H9 (cell line): ENCODE results near the gene FLVCR2. TPM values are rescaled to one million over a fixed set of nuclear protein-coding genes. Genes with fewer than 3 reads are reported as not detected.

Source experiments
- DNase-seq: peaks from one replicate; pipeline ENCODE4 v3.0.0-alpha.2; 2017
- H2AFZ ChIP-seq: one replicate; pipeline ENCODE4 v1.6.1; 2013; ENCODE audit warnings: mild to moderate bottlenecking, low read length, control low read depth, moderate library complexity
- H2AK5ac ChIP-seq: 2 replicates; pipeline ENCODE4 v1.6.1; 2013; ENCODE audit warnings: low read length, control low read depth, mixed read lengths; ENCODE audit not compliant: insufficient read length
- H2BK120ac ChIP-seq: one replicate; pipeline ENCODE4 v1.6.1; 2013; ENCODE audit warnings: low read depth, mild to moderate bottlenecking, low read length, control low read depth, inconsistent platforms; ENCODE audit not compliant: poor library complexity, severe bottlenecking
- H2BK12ac ChIP-seq: 2 replicates; pipeline ENCODE4 v1.6.1; 2013; ENCODE audit warnings: low read length, control low read depth, mixed read lengths, low read depth; ENCODE audit not compliant: insufficient read length
- H2BK15ac ChIP-seq: 2 replicates; pipeline ENCODE4 v1.6.1; 2013; ENCODE audit warnings: low read depth, low read length, control low read depth
- H2BK20ac ChIP-seq: one replicate; pipeline ENCODE4 v1.6.1; 2013; ENCODE audit warnings: low read depth, mild to moderate bottlenecking, low read length, control low read depth, inconsistent platforms; ENCODE audit not compliant: poor library complexity, severe bottlenecking
- H2BK5ac ChIP-seq: 2 replicates; pipeline ENCODE4 v1.6.1; 2013; ENCODE audit warnings: low read length, control low read depth, mixed read lengths; ENCODE audit not compliant: insufficient read length
- H3K14ac ChIP-seq: 2 replicates; pipeline ENCODE4 v1.6.1; 2013; ENCODE audit warnings: low read length, control low read depth; ENCODE audit not compliant: insufficient read depth
- H3K18ac ChIP-seq: 2 replicates; pipeline ENCODE4 v1.6.1; 2013; ENCODE audit warnings: low read depth, mild to moderate bottlenecking, mixed read lengths, low read length, control low read depth; ENCODE audit not compliant: insufficient read length
- H3K23ac ChIP-seq: 2 replicates; pipeline ENCODE4 v1.6.1; 2013; ENCODE audit warnings: low read length, control low read depth, mixed read lengths, low read depth; ENCODE audit not compliant: insufficient read length
- H3K23me2 ChIP-seq: 2 replicates; pipeline ENCODE4 v1.6.1; 2013; ENCODE audit warnings: low read depth, mild to moderate bottlenecking, mixed read lengths, low read length, control low read depth; ENCODE audit not compliant: insufficient read length, poor library complexity, severe bottlenecking
- H3K27ac ChIP-seq: 2 replicates; pipeline ENCODE4 v1.5.1; 2013; ENCODE audit warnings: low read length, control low read depth, mixed read lengths, low read depth; ENCODE audit not compliant: insufficient read length
- H3K27me3 ChIP-seq: 2 replicates; pipeline ENCODE4 v1.6.1; 2013; ENCODE audit warnings: low read length, control low read depth, inconsistent platforms; ENCODE audit not compliant: insufficient read depth
- H3K4ac ChIP-seq: 2 replicates; pipeline ENCODE4 v1.6.1; 2013; ENCODE audit warnings: low read depth, mild to moderate bottlenecking, control low read depth, inconsistent platforms, low read length, moderate library complexity
- H3K4me1 ChIP-seq: 2 replicates; pipeline ENCODE4 v1.6.1; 2013; ENCODE audit warnings: low read length, control low read depth, inconsistent platforms; ENCODE audit not compliant: insufficient read depth
- H3K4me2 ChIP-seq: 2 replicates; pipeline ENCODE4 v1.6.1; 2013; ENCODE audit warnings: low read length, control low read depth, mixed read lengths; ENCODE audit not compliant: insufficient read length, insufficient read depth
- H3K56ac ChIP-seq: 2 replicates; pipeline ENCODE4 v1.6.1; 2013; ENCODE audit warnings: low read depth, mild to moderate bottlenecking, mixed read lengths, low read length, control low read depth; ENCODE audit not compliant: insufficient read length
- H3K79me1 ChIP-seq: 2 replicates; pipeline ENCODE4 v1.6.1; 2013; ENCODE audit warnings: low read depth, mild to moderate bottlenecking, moderate library complexity, low read length, control low read depth, inconsistent platforms; ENCODE audit not compliant: insufficient read depth, poor library complexity, severe bottlenecking
- H3K79me2 ChIP-seq: 2 replicates; pipeline ENCODE4 v1.6.1; 2013; ENCODE audit warnings: low read length, control low read depth, inconsistent platforms; ENCODE audit not compliant: insufficient read depth
- H3K9ac ChIP-seq: 2 replicates; pipeline ENCODE4 v1.6.1; 2013; ENCODE audit warnings: low read length, control low read depth, mixed read lengths; ENCODE audit not compliant: insufficient read length; ENCODE audit errors: extremely low read depth
- H3K9me3 ChIP-seq: one replicate; pipeline ENCODE4 v1.6.1; 2013; ENCODE audit warnings: low read depth, low read length, inconsistent platforms; ENCODE audit not compliant: control insufficient read depth
- H3T11ph ChIP-seq: one replicate; pipeline ENCODE4 v1.6.1; 2013; ENCODE audit warnings: mild to moderate bottlenecking, low read length, control low read depth, inconsistent platforms
- H4K20me1 ChIP-seq: one replicate; pipeline ENCODE4 v1.6.1; 2013; ENCODE audit not compliant: control insufficient read depth, insufficient read length, insufficient read depth
- H4K5ac ChIP-seq: 2 replicates; pipeline ENCODE4 v1.6.1; 2013; ENCODE audit warnings: low read depth, mild to moderate bottlenecking, mixed read lengths, low read length, control low read depth; ENCODE audit not compliant: insufficient read length
- H4K8ac ChIP-seq: replicated peaks from 2 replicates; pipeline ENCODE4 v1.6.1; 2013; ENCODE audit warnings: low read length, control low read depth, mixed read lengths, low read depth; ENCODE audit not compliant: insufficient read length
- H4K91ac ChIP-seq: 2 replicates; pipeline ENCODE4 v1.6.1; 2013; ENCODE audit warnings: low read depth, mild to moderate bottlenecking, moderate library complexity, mixed read lengths, low read length, control low read depth; ENCODE audit not compliant: insufficient read length
- H3K27ac Mint-ChIP-seq, 3 experiments: 2 replicates in 2 of 3; 3 replicates in 1 of 3; pipeline ENCODE4 v1.8.0; 2020 to 2021; ENCODE audit warnings: mixed read lengths in 3 of 3, mild to moderate bottlenecking in 1 of 3, moderate library complexity in 1 of 3
- H3K27me3 Mint-ChIP-seq: 2 replicates; pipeline ENCODE4 v1.8.0; 2021; ENCODE audit warnings: low read depth, mild to moderate bottlenecking, moderate library complexity, mixed read lengths
- H3K36me3 Mint-ChIP-seq, 3 experiments: 2 replicates in 2 of 3; 3 replicates in 1 of 3; pipeline ENCODE4 v1.8.0; 2020 to 2021; ENCODE audit warnings: low read depth in 3 of 3, mixed read lengths in 3 of 3; ENCODE audit not compliant: insufficient read depth in 1 of 3
- H3K4me1 Mint-ChIP-seq, 2 experiments: 2 replicates each; pipeline ENCODE4 v1.8.0; 2020; ENCODE audit warnings: mixed read lengths in 2 of 2
- H3K4me3 Mint-ChIP-seq, 2 experiments: 2 replicates in 1 of 2; 3 replicates in 1 of 2; pipeline ENCODE4 v1.8.0; 2020 to 2021; ENCODE audit warnings: mild to moderate bottlenecking in 2 of 2, mixed read lengths in 2 of 2, moderate library complexity in 1 of 2
- H3K9me3 Mint-ChIP-seq, 2 experiments: 2 replicates in 1 of 2; 3 replicates in 1 of 2; pipeline ENCODE4 v1.8.0; 2020; ENCODE audit warnings: mild to moderate bottlenecking in 2 of 2, mixed read lengths in 2 of 2, moderate library complexity in 1 of 2
- WGBS: extraction: QIAGEN DNeasy Blood & Tissue Kit; methylation state at CpG from one replicate; pipeline ENCODE4 v1.1.7; 2013; ENCODE audit warnings: missing lambda C conversion rate, low lambda C conversion rate, mixed read lengths; ENCODE audit not compliant: insufficient read length; ENCODE audit errors: extremely low coverage; 5-methylcytosine and 5-hydroxymethylcytosine counted together
- total RNA-seq: library from RNA; stranded (reverse); gene quantifications from 2 replicates; pipeline ENCODE4 v1.2.1, GENCODE V29; 2021
- TF ChIP-seq, protein P1 (sequence below): fragments of 200-600 bp; sonication (generic); conservative IDR thresholded peaks from 3 replicates; pipeline ENCODE4 v1.8.0; 2021; ENCODE audit warnings: antibody characterized with exemption, mild to moderate bottlenecking

The FLVCR2 gene
- total RNA-seq, 1 experiment from 2014 or later: 7.1 TPM

DNA sequence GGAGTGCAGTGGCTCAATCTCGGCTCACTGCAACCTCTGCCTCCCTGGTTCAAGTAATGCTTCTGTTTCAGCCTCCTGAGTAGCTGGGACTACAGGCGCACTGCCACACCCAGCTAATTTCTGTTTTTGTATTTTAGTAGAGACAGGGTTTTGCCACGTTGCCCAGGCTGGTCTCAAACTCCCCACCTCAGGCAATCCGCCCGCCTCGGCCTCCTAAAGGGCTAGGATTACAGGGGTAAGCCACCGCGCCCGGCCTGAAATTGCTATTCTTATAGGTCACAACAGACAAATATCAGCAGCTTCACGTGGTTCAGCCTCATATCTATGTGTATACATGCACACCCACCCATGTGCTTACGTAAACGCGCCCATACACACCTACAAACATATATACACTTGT is 32.5 kb upstream of the FLVCR2 start:
- Histone ChIP-seq H3K9ac (no peak overlapping the region), H3K9me3 (no peaks in the 10 kb centered on the region), H3K4me2 (no peak overlapping the region), H3K4me1 (no peaks in the 10 kb centered on the region), H3K23ac (no peak overlapping the region), H3K14ac (no peak overlapping the region), H3K4ac (no peak overlapping the region), H3K56ac (no peak overlapping the region), H4K8ac (no peak overlapping the region), H4K5ac (no peak overlapping the region), H3K18ac (no peak overlapping the region), H3K27ac (no peak overlapping the region), H2BK20ac (no peak overlapping the region), H2AK5ac (no peak overlapping the region), H4K91ac (no peak overlapping the region), H2BK12ac (no peak overlapping the region), H2AFZ (no peak overlapping the region), H3T11ph (no peak overlapping the region), H3K79me1 (no peaks in the 10 kb centered on the region), H3K79me2 (no peaks in the 10 kb centered on the region), H2BK120ac (no peak overlapping the region), H4K20me1 (no peaks in the 10 kb centered on the region), H3K27me3 (no peaks in the 10 kb centered on the region), H2BK5ac (no peak overlapping the region), H2BK15ac (no peak overlapping the region), H3K23me2 (no peaks in the 10 kb centered on the region)
- Mint-ChIP-seq H3K36me3 (no peaks in the 10 kb centered on the region; a peak in 1 of 7 replicates), H3K4me1 (peaks cover 4 to 5% of the 10 kb centered on the region in 2 experiments; a peak in 3 of 4 replicates), H3K4me3 (no peak overlapping the region), H3K27me3 (peaks cover 5% of the 10 kb centered on the region), H3K9me3 (no peaks in the 10 kb centered on the region; a peak in 1 of 5 replicates), H3K27ac (peak overlapping the region in 1 of 3 experiments; percentile 65; a peak in 1 of 7 replicates)
- DNase-seq: no peak
- TF ChIP-seq, protein P1, sequence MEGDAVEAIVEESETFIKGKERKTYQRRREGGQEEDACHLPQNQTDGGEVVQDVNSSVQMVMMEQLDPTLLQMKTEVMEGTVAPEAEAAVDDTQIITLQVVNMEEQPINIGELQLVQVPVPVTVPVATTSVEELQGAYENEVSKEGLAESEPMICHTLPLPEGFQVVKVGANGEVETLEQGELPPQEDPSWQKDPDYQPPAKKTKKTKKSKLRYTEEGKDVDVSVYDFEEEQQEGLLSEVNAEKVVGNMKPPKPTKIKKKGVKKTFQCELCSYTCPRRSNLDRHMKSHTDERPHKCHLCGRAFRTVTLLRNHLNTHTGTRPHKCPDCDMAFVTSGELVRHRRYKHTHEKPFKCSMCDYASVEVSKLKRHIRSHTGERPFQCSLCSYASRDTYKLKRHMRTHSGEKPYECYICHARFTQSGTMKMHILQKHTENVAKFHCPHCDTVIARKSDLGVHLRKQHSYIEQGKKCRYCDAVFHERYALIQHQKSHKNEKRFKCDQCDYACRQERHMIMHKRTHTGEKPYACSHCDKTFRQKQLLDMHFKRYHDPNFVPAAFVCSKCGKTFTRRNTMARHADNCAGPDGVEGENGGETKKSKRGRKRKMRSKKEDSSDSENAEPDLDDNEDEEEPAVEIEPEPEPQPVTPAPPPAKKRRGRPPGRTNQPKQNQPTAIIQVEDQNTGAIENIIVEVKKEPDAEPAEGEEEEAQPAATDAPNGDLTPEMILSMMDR: no peak
- WGBS: no CpG with 5 or more reads among the region's 13 CpGs
